Effector memory CD4-positive, alpha-beta T cell (primary cell): ENCODE measurements around the gene GRID2.

ENCODE experiments used
- DNase-seq, 3 donors: peaks; one replicate each; pipeline ENCODE4 v3.0.0-alpha.2; 2020
- H3K27ac ChIP-seq: 2 replicates; pipeline ENCODE4 v1.7.0; 2013; ENCODE audit warnings: mild to moderate bottlenecking, low read length, moderate library complexity; ENCODE audit not compliant: insufficient read depth, poor library complexity, severe bottlenecking
- H3K27me3 ChIP-seq: replicated peaks from 2 replicates; pipeline ENCODE4 v1.7.0; 2013; ENCODE audit warnings: mild to moderate bottlenecking, low read length; ENCODE audit not compliant: insufficient read depth, control insufficient read depth, poor library complexity, severe bottlenecking
- H3K36me3 ChIP-seq: 2 replicates; pipeline ENCODE4 v1.7.0; 2013; ENCODE audit warnings: mild to moderate bottlenecking, low read length, moderate library complexity; ENCODE audit not compliant: control insufficient read depth, insufficient read depth
- H3K4me1 ChIP-seq: 2 replicates; pipeline ENCODE4 v1.7.0; 2013; ENCODE audit warnings: low read length, mild to moderate bottlenecking; ENCODE audit not compliant: control insufficient read depth, insufficient read depth, poor library complexity, severe bottlenecking
- H3K4me3 ChIP-seq: 2 replicates; pipeline ENCODE4 v1.7.0; 2013; ENCODE audit warnings: low read length, low read depth, mild to moderate bottlenecking; ENCODE audit not compliant: insufficient read depth, poor library complexity, severe bottlenecking
- H3K9me3 ChIP-seq: 2 replicates; pipeline ENCODE4 v1.7.0; 2013; ENCODE audit warnings: mild to moderate bottlenecking, low read length, moderate library complexity; ENCODE audit not compliant: control insufficient read depth

The GRID2 gene

GRCh38 chr4:93433840-93434239 lies 1130.1 kb downstream of the GRID2 start:
- no peak for DNase-seq
- H3K4me3 ChIP-seq: no peak overlapping the region
- H3K4me1 ChIP-seq: no peaks in the 10 kb centered on the region
- H3K36me3 ChIP-seq: no peaks in the 10 kb centered on the region
- no peaks in the 10 kb centered on the region for H3K9me3 ChIP-seq
- no peaks in the 10 kb centered on the region for H3K27me3 ChIP-seq
- no peak overlapping the region for H3K27ac ChIP-seq

- Histone ChIP-seq H3K27me3 (no peaks in the 10 kb centered on the region), H3K4me1 (no peaks in the 10 kb centered on the region), H3K4me3 (no peak overlapping the region), H3K9me3 (no peaks in the 10 kb centered on the region), H3K27ac (no peak overlapping the region), H3K36me3 (no peaks in the 10 kb centered on the region)
- no peak for DNase-seq
These were observed 1132.3 kb downstream of the GRID2 start for GRCh38 chr4:93436000-93436626.

- H3K4me1 ChIP-seq: no peaks in the 10 kb centered on the region
- H3K27ac ChIP-seq: no peak overlapping the region
- no peak for DNase-seq
- H3K27me3 ChIP-seq: no peaks in the 10 kb centered on the region
- H3K9me3 ChIP-seq: no peaks in the 10 kb centered on the region
- no peak overlapping the region for H3K4me3 ChIP-seq
- H3K36me3 ChIP-seq: no peaks in the 10 kb centered on the region
These were observed 1134.2 kb downstream of the GRID2 start for GRCh38 chr4:93437991-93438390.

DNA sequence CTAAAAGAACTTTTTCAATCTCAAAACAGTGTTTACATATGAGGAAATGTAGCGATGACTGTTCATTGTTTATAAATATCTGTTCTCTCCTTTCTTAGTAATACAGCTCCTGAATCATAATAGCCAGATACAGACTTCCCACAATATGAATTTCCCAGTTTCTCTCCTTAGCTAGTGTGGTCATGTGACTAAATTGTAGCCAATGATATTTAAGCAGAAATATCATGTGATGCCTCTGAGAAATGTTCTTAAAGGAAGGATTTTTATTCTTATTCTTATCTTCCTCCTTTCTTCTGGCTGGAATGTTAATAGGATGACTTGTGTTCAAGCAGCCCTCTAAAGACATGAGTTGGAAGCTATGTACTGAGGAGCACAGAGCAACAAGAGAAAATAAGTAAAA lies 1141.1 kb downstream of the GRID2 start:
- H3K4me1 ChIP-seq: no peaks in the 10 kb centered on the region
- no peak overlapping the region for H3K4me3 ChIP-seq
- DNase-seq: no peak
- no peak overlapping the region for H3K27ac ChIP-seq
- H3K36me3 ChIP-seq: no peaks in the 10 kb centered on the region
- H3K27me3 ChIP-seq: no peaks in the 10 kb centered on the region
- no peaks in the 10 kb centered on the region for H3K9me3 ChIP-seq

GRCh38 chr4:93446038-93446437 lies 1142.3 kb downstream of the GRID2 start:
- no peak overlapping the region for H3K27ac ChIP-seq
- no peak for DNase-seq
- no peak overlapping the region for H3K4me3 ChIP-seq
- H3K36me3 ChIP-seq: no peaks in the 10 kb centered on the region
- no peaks in the 10 kb centered on the region for H3K27me3 ChIP-seq
- H3K4me1 ChIP-seq: no peaks in the 10 kb centered on the region
- no peaks in the 10 kb centered on the region for H3K9me3 ChIP-seq

- H3K36me3 ChIP-seq: no peaks in the 10 kb centered on the region
- no peaks in the 10 kb centered on the region for H3K4me1 ChIP-seq
- H3K4me3 ChIP-seq: no peak overlapping the region
- no peak overlapping the region for H3K27ac ChIP-seq
- H3K27me3 ChIP-seq: no peaks in the 10 kb centered on the region
- no peaks in the 10 kb centered on the region for H3K9me3 ChIP-seq
- no peak for DNase-seq
These were observed 1145.0 kb downstream of the GRID2 start for GRCh38 chr4:93448691-93449293.

DNA sequence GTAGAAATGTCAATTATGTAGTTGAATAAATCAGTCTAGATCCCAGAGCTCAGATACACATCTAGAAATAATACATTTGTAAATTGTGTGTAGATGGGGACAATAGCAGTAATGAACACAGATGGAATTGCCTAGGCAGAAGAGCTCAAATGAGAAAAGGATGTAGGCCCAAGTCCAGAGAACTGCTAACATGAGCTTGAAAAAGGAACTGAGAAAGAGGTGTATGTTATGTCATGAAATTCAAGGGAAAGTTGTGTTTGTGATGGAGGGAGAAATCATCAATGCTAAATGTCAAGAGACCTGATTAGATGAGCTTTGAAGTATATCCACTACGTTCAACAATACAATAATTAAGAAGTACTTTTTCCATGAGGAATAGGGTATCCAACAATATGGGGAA lies 1148.2 kb downstream of the GRID2 start:
- no peak for DNase-seq
- H3K4me3 ChIP-seq: no peak overlapping the region
- H3K36me3 ChIP-seq: no peaks in the 10 kb centered on the region
- peaks cover 3% of the 10 kb centered on the region for H3K9me3 ChIP-seq
- no peaks in the 10 kb centered on the region for H3K27me3 ChIP-seq
- no peak overlapping the region for H3K27ac ChIP-seq
- no peaks in the 10 kb centered on the region for H3K4me1 ChIP-seq

GRCh38 chr4:93461541-93461940 lies 1157.8 kb downstream of the GRID2 start:
- DNase-seq: no peak
- no peaks in the 10 kb centered on the region for H3K4me1 ChIP-seq
- peaks cover 4% of the 10 kb centered on the region for H3K9me3 ChIP-seq
- H3K27ac ChIP-seq: no peak overlapping the region
- H3K4me3 ChIP-seq: no peak overlapping the region
- no peaks in the 10 kb centered on the region for H3K36me3 ChIP-seq
- H3K27me3 ChIP-seq: no peaks in the 10 kb centered on the region

- Histone ChIP-seq H3K4me1 (no peaks in the 10 kb centered on the region), H3K9me3 (no peaks in the 10 kb centered on the region), H3K36me3 (no peaks in the 10 kb centered on the region)
These were observed 1162.7 kb downstream of the GRID2 start for GRCh38 chr4:93466446-93466845.

DNA sequence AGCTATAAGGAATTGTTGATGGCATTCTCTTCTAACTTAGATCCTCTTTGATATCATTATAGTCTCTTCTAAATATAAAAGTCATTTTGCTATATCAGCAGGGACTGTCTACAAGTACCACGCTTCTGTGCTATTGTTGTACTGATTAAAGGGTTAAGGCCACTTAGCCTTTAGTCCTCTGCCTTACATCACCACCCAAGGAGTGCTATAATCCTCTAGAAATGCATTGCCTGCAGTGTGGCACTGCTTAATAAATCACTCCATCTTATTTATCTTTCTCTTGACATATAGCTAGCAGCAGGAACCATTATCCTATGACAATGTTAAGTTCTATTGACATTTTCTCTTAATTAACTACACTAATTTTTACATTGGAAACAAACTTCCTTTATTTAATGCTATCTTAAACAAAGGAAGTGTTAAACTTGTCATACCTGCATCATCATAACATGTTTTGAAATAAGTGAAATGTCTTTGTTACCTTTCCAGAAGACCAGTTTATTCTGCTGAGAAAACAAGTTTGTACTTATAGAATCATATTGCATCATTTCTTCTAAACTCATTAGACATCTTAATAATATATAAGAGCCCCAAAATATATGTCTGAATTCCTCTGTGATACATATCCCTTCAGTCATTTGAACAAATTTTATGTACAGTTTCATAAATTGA lies 1163.9 kb downstream of the GRID2 start:
- no peaks in the 10 kb centered on the region for H3K9me3 ChIP-seq
- H3K27ac ChIP-seq: no peak overlapping the region
- no peak for DNase-seq
- no peak overlapping the region for H3K4me3 ChIP-seq
- no peaks in the 10 kb centered on the region for H3K27me3 ChIP-seq
- no peaks in the 10 kb centered on the region for H3K36me3 ChIP-seq
- no peaks in the 10 kb centered on the region for H3K4me1 ChIP-seq

More at GRCh38 chr4:93466446-93466845, 1162.7 kb downstream of the GRID2 start:
- Histone ChIP-seq H3K27me3 (no peaks in the 10 kb centered on the region), H3K4me3 (no peak overlapping the region), H3K27ac (no peak overlapping the region)
- no peak for DNase-seq
